Measurements from ENCODE around the gene CD8B2.

GRCh38 chr2:106551417-106552130 is 64.4 kb downstream of the CD8B2 start:
- TF ChIP-seq CTCF (IDR thresholded peaks at IDR 0.05) = no peak
- no peak for TF ChIP-seq ZFX (IDR thresholded peaks at IDR 0.05; ENCODE audit: borderline replicate concordance)
